Measurements from ENCODE around the gene DNPH1.

DNPH1 gene

DNA sequence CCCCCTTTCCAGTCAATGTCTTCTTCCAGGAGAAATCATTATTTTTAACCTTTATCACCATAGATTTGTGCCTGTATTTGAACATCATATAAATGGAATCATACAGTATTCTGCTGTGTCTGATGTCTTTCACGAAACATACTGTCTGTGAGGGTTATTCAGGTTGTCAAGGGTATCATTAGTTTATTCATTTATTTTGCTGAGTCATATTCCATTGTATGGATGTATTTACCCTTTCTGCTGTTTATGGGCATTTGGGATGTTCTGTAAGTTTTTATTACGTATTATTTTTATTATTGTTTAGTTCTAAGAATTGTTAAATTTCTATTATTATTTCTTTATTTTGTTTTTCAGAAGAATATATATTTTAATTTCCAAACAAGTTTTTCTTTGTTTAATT, 22.0 kb downstream of the DNPH1 start:
- TF ChIP-seq CTCF (IDR thresholded peaks at IDR 0.05): no peak
- no peak overlapping the region for H3K4me3 ChIP-seq

GRCh38 chr6:43205849-43206248, 23.4 kb downstream of the DNPH1 start:
- no peak overlapping the region for H3K4me3 ChIP-seq
- no peak for DNase-seq (ENCODE audit: low spot score)
- no peak overlapping the region for H3K27ac ChIP-seq
- no peak for TF ChIP-seq CTCF (IDR thresholded peaks at IDR 0.05)

More for the DNA sequence above, 22.0 kb downstream of the DNPH1 start:
- no peak overlapping the region for H3K27ac ChIP-seq
- no peak for DNase-seq (ENCODE audit: low spot score)

DNA sequence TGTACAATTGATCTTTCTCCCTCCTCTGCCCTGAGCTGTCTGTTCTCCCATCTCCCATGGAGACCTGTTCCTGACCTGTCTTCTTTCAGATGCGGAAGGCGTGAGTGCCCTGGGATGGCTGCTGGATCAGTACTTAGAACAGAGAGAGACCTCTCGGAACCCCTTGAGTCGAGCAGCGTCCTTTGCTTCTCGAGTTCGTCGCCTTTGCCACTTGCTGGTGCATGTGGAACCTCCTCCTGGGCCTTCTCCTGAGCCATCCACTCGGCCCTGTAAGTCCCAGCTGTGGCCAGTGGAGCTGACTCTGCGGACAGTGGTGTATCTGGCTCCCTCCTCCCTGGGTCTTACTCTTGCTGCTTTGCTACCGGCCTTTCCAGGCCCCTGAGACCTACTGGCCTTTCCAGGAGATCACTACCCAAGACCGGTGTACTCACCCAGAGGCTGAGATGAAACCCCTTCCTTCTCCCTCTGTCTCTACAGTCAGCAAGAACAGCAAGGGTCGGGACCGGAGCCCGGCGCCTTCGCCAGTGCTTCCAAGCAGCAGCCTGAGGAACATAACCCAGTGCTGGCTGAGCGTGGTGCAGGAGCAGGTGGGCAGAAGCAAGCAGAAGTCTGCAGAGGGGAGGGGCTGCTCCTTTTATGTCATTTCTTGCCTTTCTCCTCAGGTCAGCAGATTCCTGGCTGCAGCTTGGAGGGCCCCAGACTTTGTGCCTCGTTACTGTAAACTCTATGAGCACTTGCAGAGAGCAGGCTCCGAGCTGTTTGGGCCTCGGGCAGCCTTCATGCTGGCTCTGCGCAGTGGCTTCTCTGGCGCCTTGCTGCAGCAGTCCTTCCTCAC, 24.8 kb downstream of the DNPH1 start:
- no peak overlapping the region for H3K27ac ChIP-seq
- TF ChIP-seq CTCF (IDR thresholded peaks at IDR 0.05): no peak
- no peak for DNase-seq (ENCODE audit: low spot score)

DNA sequence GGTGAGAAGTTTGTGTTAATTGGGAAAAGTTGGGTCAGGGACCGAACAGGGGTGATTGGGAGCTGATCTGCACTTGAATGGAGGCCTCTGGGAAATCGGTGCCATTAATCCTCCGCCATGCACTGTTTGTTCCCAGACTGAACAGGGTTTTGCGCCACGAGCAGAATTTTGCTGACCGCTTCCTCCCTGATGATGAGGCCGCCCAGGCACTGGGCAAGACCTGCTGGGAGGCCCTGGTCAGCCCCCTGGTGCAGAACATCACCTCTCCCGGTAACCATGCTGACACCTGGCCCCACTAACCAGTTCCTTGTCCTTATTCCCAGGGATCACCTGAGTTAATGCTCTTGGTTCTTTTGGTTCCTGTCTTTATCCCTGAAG, 25.6 kb downstream of the DNPH1 start:
- no peak overlapping the region for H3K27ac ChIP-seq
- TF ChIP-seq CTCF (IDR thresholded peaks at IDR 0.05): no peak
- DNase-seq (ENCODE audit: low spot score): no peak
- no peak overlapping the region for H3K4me3 ChIP-seq

More for the DNA sequence above, 24.8 kb downstream of the DNPH1 start:
- H3K4me3 ChIP-seq: no peak overlapping the region

DNA sequence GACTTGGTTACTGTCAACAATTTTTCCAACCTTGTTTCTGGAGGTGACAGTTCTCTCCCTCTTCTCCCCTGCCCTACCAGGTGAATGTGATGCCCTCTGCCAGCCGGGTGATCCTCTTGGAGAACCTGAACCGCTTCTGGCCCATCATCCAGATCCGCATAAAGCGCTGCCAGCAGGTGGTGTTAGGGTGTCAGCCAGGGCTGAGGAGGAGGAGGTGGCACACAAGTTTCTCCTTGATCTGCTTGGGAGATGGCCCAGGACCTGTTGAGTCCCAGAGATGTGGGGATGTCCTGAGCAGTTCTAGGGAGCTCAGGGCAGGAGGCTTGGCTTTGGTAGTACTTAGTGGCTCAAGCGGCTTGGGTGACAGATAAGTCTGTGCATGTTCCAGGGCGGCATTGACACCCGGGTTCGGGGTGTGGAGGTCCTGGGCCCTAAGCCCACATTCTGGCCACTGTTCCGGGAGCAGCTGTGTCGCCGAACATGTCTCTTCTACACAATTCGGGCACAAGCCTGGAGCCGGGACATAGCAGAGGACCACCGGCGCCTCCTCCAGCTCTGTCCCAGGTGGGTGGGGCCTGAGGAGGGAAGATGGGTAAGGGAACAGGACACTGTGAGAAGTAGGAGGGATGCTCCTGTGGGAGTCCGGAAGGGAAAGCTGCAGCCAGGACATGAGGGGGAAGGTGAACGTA, 26.1 kb downstream of the DNPH1 start:
- DNase-seq (ENCODE audit: low spot score): peak; percentile 47
- no peak overlapping the region for H3K4me3 ChIP-seq
- no peak for TF ChIP-seq CTCF (IDR thresholded peaks at IDR 0.05)
- no peak overlapping the region for H3K27ac ChIP-seq

DNA sequence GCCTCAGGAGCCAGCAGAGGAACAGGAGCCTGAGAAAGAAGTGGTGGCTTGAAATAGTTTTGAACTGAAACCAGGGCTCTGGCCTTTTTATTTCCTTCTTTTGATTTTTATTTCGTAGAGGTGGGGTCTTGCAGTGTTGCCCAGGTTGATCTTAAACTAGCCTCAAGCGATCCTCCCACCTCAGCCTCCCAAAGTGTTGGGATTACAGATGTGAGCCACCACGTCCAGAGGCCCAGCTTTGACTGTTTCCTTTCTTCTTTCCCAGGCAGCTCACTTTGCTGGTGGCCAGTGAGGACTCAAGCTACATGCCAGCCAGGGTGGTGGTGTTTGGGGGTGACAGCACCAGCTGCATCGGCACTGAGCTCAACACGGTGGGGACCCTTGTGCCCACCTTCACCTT, 26.8 kb downstream of the DNPH1 start:
- no peak overlapping the region for H3K27ac ChIP-seq
- no peak overlapping the region for H3K4me3 ChIP-seq
- DNase-seq (ENCODE audit: low spot score): peak; percentile 56
- no peak for TF ChIP-seq CTCF (IDR thresholded peaks at IDR 0.05)

DNA sequence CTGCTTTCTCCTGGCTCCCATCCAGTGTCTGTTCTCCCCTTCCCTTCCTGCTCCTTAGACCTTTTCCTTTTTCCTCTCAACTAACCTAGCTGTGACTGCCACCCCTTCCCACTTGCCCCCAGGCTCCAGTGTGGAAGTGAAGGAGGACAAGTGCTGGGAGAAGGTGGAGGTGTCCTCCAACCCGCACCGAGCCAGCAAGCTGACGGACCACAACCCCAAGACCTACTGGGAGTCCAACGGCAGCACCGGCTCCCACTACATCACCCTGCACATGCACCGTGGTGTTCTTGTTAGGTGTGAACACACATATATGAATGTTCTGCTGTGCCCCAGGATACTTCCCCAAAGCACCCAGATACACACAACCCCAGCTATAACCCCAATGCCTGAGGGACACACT, 28.7 kb downstream of the DNPH1 start:
- no peak overlapping the region for H3K27ac ChIP-seq
- no peak for TF ChIP-seq CTCF (IDR thresholded peaks at IDR 0.05)
- no peak overlapping the region for H3K4me3 ChIP-seq
- DNase-seq (ENCODE audit: low spot score): peak; percentile 55
